Karpas-422 (cell line): ENCODE data around the gene PAEP. TPM values are rescaled to one million over a fixed set of nuclear protein-coding genes. Genes with fewer than 3 reads are reported as not detected.

Source experiments
- DNase-seq: peaks from one replicate; pipeline ENCODE4 v3.0.0-alpha.2; 2015
- H2AFZ ChIP-seq: fragments of 200-600 bp; sonication (generic); 2 replicates; pipeline ENCODE4 v1.6.1; 2014; ENCODE audit warnings: antibody characterized with exemption, low read length, mixed read lengths
- H3K27ac ChIP-seq: fragments of 200-600 bp; sonication (generic); 2 replicates; pipeline ENCODE4 v1.5.1; 2014; ENCODE audit warnings: mild to moderate bottlenecking, low read length, moderate library complexity
- H3K27me3 ChIP-seq: fragments of 200-600 bp; sonication (generic); 2 replicates; pipeline ENCODE4 v1.6.1; 2014; ENCODE audit warnings: low read length, mixed read lengths
- H3K36me3 ChIP-seq: fragments of 200-600 bp; sonication (generic); 2 replicates; pipeline ENCODE4 v1.6.1; 2014; ENCODE audit warnings: low read length, mixed read lengths; ENCODE audit not compliant: insufficient read depth
- H3K4me1 ChIP-seq: fragments of 200-600 bp; sonication (generic); 2 replicates; pipeline ENCODE4 v1.6.1; 2014; ENCODE audit warnings: mild to moderate bottlenecking, low read length, mixed read lengths
- H3K4me2 ChIP-seq: fragments of 200-600 bp; sonication (generic); 2 replicates; pipeline ENCODE4 v1.6.1; 2014; ENCODE audit warnings: low read length, low read depth, mild to moderate bottlenecking; ENCODE audit not compliant: poor library complexity, severe bottlenecking
- H3K4me3 ChIP-seq: fragments of 200-600 bp; sonication (generic); 2 replicates; pipeline ENCODE4 v1.5.1; 2014; ENCODE audit warnings: mild to moderate bottlenecking, antibody characterized with exemption, low read length, mixed read lengths
- H3K79me2 ChIP-seq: fragments of 200-600 bp; sonication (generic); 2 replicates; pipeline ENCODE4 v1.6.1; 2014; ENCODE audit warnings: mild to moderate bottlenecking, low read length, mixed read lengths
- H3K9ac ChIP-seq: fragments of 200-600 bp; sonication (generic); 2 replicates; pipeline ENCODE4 v1.6.0; 2014; ENCODE audit warnings: low read length
- H3K9me2 ChIP-seq: fragments of 200-600 bp; sonication (generic), shearing (Covaris generic); replicated peaks from 2 replicates; pipeline ENCODE4 v1.6.0; 2014; ENCODE audit warnings: mild to moderate bottlenecking, low read length, moderate library complexity; ENCODE audit not compliant: insufficient read depth
- H3K9me3 ChIP-seq: fragments of 300-700, 200-600 bp; sonication (generic); 2 replicates; pipeline ENCODE4 v1.6.1; 2014; ENCODE audit warnings: low read length, mixed read lengths
- H4K20me1 ChIP-seq: fragments of 200-600 bp; sonication (generic); 2 replicates; pipeline ENCODE4 v1.6.1; 2014; ENCODE audit warnings: mild to moderate bottlenecking, antibody characterized with exemption, low read length, low read depth; ENCODE audit not compliant: insufficient read depth
- total RNA-seq: library from RNA; depleted of rRNA; stranded (reverse); fragments of >200 nt; shearing (Covaris generic); gene quantifications from 2 replicates; pipeline ENCODE4 v1.2.3, GENCODE V29; 2014; ENCODE audit warnings: low replicate concordance

The PAEP gene
- total RNA-seq, 1 experiment from 2014 or later, result not detected

GRCh38 chr9:135573124-135573523, 11.6 kb downstream of the PAEP start:
- no peaks in the 10 kb centered on the region for H3K9me3 ChIP-seq
- no peaks in the 10 kb centered on the region for H3K27me3 ChIP-seq
- no peaks in the 10 kb centered on the region for H3K4me1 ChIP-seq
- DNase-seq, result no peak
- H3K27ac ChIP-seq, result no peak overlapping the region
- H3K4me3 ChIP-seq, result no peak overlapping the region
- H3K36me3 ChIP-seq, result no peaks in the 10 kb centered on the region
- no peaks in the 10 kb centered on the region for H4K20me1 ChIP-seq
- H3K9ac ChIP-seq, result no peak overlapping the region
- no peak overlapping the region for H2AFZ ChIP-seq
- no peak overlapping the region for H3K4me2 ChIP-seq
- no peaks in the 10 kb centered on the region for H3K9me2 ChIP-seq
- H3K79me2 ChIP-seq, result no peaks in the 10 kb centered on the region

GRCh38 chr9:135574331-135574730, 12.8 kb downstream of the PAEP start:
- Histone ChIP-seq H3K4me1 (no peaks in the 10 kb centered on the region), H3K36me3 (no peaks in the 10 kb centered on the region), H3K79me2 (no peaks in the 10 kb centered on the region), H3K9ac (no peak overlapping the region), H3K4me3 (no peak overlapping the region), H4K20me1 (no peaks in the 10 kb centered on the region), H3K9me3 (no peaks in the 10 kb centered on the region), H3K27ac (no peak overlapping the region), H3K27me3 (no peaks in the 10 kb centered on the region), H3K4me2 (no peak overlapping the region), H2AFZ (no peak overlapping the region), H3K9me2 (no peaks in the 10 kb centered on the region)
- no peak for DNase-seq

GRCh38 chr9:135574943-135575342, 13.4 kb downstream of the PAEP start:
- H3K27ac ChIP-seq, result no peak overlapping the region
- DNase-seq, result no peak
- no peaks in the 10 kb centered on the region for H3K9me3 ChIP-seq
- no peak overlapping the region for H3K4me2 ChIP-seq
- H3K79me2 ChIP-seq, result no peaks in the 10 kb centered on the region
- H2AFZ ChIP-seq, result no peak overlapping the region
- H3K36me3 ChIP-seq, result no peaks in the 10 kb centered on the region
- no peak overlapping the region for H3K4me3 ChIP-seq
- no peak overlapping the region for H3K9ac ChIP-seq
- H3K27me3 ChIP-seq, result no peaks in the 10 kb centered on the region
- no peaks in the 10 kb centered on the region for H3K9me2 ChIP-seq
- no peaks in the 10 kb centered on the region for H4K20me1 ChIP-seq
- H3K4me1 ChIP-seq, result no peaks in the 10 kb centered on the region

GRCh38 chr9:135575995-135576631, 14.6 kb downstream of the PAEP start:
- Histone ChIP-seq H3K36me3 (no peaks in the 10 kb centered on the region), H4K20me1 (no peaks in the 10 kb centered on the region), H3K9ac (no peak overlapping the region)

GRCh38 chr9:135577256-135577655, 15.7 kb downstream of the PAEP start:
- H3K79me2 ChIP-seq, result no peaks in the 10 kb centered on the region

More at GRCh38 chr9:135575995-135576631, 14.6 kb downstream of the PAEP start:
- Histone ChIP-seq H3K4me1 (no peaks in the 10 kb centered on the region), H3K27me3 (no peaks in the 10 kb centered on the region), H2AFZ (no peak overlapping the region), H3K9me3 (no peaks in the 10 kb centered on the region), H3K79me2 (no peaks in the 10 kb centered on the region), H3K4me2 (no peak overlapping the region), H3K9me2 (no peaks in the 10 kb centered on the region), H3K4me3 (no peak overlapping the region), H3K27ac (no peak overlapping the region)
- DNase-seq, result no peak

GRCh38 chr9:135579356-135579755, 17.8 kb downstream of the PAEP start:
- no peak for DNase-seq
- H3K9me3 ChIP-seq, result no peaks in the 10 kb centered on the region
- no peak overlapping the region for H3K4me3 ChIP-seq
- no peak overlapping the region for H2AFZ ChIP-seq
- H3K9ac ChIP-seq, result no peak overlapping the region
- no peaks in the 10 kb centered on the region for H3K9me2 ChIP-seq
- no peak overlapping the region for H3K4me2 ChIP-seq
- no peaks in the 10 kb centered on the region for H4K20me1 ChIP-seq
- no peaks in the 10 kb centered on the region for H3K27me3 ChIP-seq
- no peaks in the 10 kb centered on the region for H3K4me1 ChIP-seq
- no peaks in the 10 kb centered on the region for H3K36me3 ChIP-seq
- H3K79me2 ChIP-seq, result no peaks in the 10 kb centered on the region
- no peak overlapping the region for H3K27ac ChIP-seq

More at GRCh38 chr9:135577256-135577655, 15.7 kb downstream of the PAEP start:
- H3K4me2 ChIP-seq, result no peak overlapping the region
- no peaks in the 10 kb centered on the region for H3K27me3 ChIP-seq
- no peaks in the 10 kb centered on the region for H3K9me2 ChIP-seq
- H4K20me1 ChIP-seq, result no peaks in the 10 kb centered on the region
- no peaks in the 10 kb centered on the region for H3K4me1 ChIP-seq
- no peak overlapping the region for H2AFZ ChIP-seq
- H3K36me3 ChIP-seq, result no peaks in the 10 kb centered on the region
- no peak for DNase-seq
- no peak overlapping the region for H3K4me3 ChIP-seq
- no peaks in the 10 kb centered on the region for H3K9me3 ChIP-seq
- H3K9ac ChIP-seq, result no peak overlapping the region
- H3K27ac ChIP-seq, result no peak overlapping the region

- DNase-seq, result no peak
- Histone ChIP-seq H3K9me3 (no peaks in the 10 kb centered on the region), H3K27me3 (no peaks in the 10 kb centered on the region)
Measured at GRCh38 chr9:135579889-135580660, 18.5 kb downstream of the PAEP start.

GRCh38 chr9:135580664-135581380, 19.3 kb downstream of the PAEP start:
- no peak overlapping the region for H3K27ac ChIP-seq
- H3K9ac ChIP-seq, result no peak overlapping the region
- H3K79me2 ChIP-seq, result no peaks in the 10 kb centered on the region
- H2AFZ ChIP-seq, result no peak overlapping the region
- no peaks in the 10 kb centered on the region for H3K9me2 ChIP-seq
- H3K27me3 ChIP-seq, result no peaks in the 10 kb centered on the region
- H3K4me1 ChIP-seq, result no peaks in the 10 kb centered on the region
- no peak for DNase-seq
- H4K20me1 ChIP-seq, result no peaks in the 10 kb centered on the region
- H3K9me3 ChIP-seq, result no peaks in the 10 kb centered on the region
- H3K36me3 ChIP-seq, result no peaks in the 10 kb centered on the region
- H3K4me2 ChIP-seq, result no peak overlapping the region
- H3K4me3 ChIP-seq, result no peak overlapping the region

More at GRCh38 chr9:135579889-135580660, 18.5 kb downstream of the PAEP start:
- Histone ChIP-seq H4K20me1 (no peaks in the 10 kb centered on the region), H3K4me3 (no peak overlapping the region), H2AFZ (no peak overlapping the region), H3K9ac (no peak overlapping the region), H3K4me1 (no peaks in the 10 kb centered on the region), H3K36me3 (no peaks in the 10 kb centered on the region), H3K79me2 (no peaks in the 10 kb centered on the region), H3K4me2 (no peak overlapping the region), H3K27ac (no peak overlapping the region), H3K9me2 (no peaks in the 10 kb centered on the region)
